Amygdala (tissue), 56 donors: ENCODE results near the gene CAB39.

Experiments
- DNase-seq, 56 donors: peaks; one replicate each; lab custom pipeline; 2025; lab: John Stamatoyannopoulos, UW

The CAB39 gene

GRCh38 chr2:230846360-230846759, 133.7 kb downstream of the CAB39 start:
- DNase-seq, result no peak

- DNase-seq, result peak in 48 of 56 donors; percentile 9 to 92 (median 63)
These were observed 135.3 kb downstream of the CAB39 start for GRCh38 chr2:230847883-230848388.

DNA sequence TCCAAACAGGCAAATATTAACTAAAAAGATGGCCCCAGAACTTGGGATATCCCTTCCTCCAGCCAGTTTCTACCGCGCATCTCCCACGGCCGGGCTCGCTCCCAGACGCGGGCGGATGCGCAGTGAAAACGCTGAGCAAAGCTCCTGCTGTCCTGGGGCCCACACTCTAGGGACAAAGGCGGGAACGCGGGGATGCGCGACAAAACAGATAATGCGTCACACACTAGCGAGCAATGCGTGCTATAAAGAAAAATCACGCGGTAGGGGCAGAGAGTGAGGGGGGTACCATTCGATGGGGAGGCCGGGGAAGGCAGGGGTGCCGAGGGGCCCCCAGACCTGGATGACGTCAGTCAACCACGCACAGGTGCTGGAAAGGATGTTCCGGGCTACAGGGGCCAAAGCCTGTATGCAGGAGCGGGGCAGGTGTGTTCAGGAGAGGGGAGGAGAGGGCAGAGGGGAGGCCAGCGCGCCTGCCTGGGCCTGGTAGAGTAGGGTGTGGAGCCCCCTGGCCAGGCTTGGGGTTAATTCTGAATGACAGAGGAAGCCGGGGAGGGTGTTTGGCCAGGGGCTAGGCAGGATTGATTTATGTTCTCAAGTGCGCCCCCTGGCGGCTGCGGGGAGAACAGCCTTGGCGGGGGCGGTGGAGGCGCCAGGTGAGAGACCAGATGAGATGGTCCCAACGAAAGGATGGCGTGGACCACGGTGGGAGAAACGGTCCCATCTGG, 137.2 kb downstream of the CAB39 start:
- DNase-seq, result peak in 1 of 56 donors; percentile 36

- no peak for DNase-seq
These were observed 137.7 kb downstream of the CAB39 start for GRCh38 chr2:230850358-230850658.

GRCh38 chr2:230852113-230852512, 139.5 kb downstream of the CAB39 start:
- no peak for DNase-seq

DNA sequence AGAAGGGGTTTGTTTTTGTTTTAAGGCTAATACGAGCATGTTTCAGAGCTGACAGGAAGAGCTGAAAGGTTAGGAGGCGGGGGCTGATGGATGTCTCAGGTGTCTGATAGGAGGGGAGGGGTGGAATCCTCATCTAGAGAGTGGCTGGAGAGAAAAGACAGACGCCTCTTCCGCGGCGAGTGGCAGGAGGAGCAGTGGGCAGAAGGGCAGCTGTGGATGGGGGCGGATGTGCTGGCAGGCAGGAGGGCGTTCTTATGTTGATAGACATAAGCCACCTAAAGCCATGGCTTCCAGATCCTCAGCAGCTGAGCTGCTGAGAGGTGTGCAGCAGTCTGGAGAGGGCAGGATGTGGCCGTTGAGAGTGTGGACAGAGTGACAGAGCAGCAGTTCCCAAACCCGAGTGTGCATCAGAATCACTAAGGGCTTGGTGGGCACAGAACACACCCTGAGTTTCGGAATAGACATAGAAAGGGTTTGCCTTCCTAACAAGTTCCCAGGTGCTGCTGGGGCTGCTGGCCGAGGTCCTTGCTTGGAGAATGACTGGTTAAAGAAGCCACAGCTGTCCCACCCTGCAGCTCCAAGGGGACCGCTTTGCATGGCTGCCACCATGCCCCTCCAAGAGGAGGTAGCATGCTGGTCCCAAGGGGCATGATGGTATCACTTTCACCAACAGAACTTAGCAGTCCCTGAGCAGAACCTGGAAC, 149.1 kb downstream of the CAB39 start:
- DNase-seq, result no peak

DNA sequence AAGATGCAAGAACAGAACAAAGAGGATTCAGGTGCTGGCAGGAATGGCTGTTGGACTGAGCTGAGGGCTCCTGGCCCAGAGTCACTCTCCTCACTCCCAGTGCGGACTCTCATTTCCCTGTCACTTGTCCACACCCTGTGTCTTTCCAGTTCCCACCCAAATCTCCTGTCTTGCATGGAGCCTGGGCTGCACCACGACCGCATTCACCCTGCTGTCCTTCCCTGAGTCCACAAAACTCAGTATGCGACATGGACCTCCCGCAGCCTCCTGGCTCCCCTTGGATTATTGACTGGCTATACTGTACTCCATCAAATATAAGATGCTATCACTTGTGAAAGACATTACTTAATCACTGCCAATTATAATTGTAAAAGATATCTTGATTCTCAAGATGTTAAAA, 149.7 kb downstream of the CAB39 start:
- DNase-seq, result no peak

- DNase-seq, result no peak
These were observed 150.4 kb downstream of the CAB39 start for GRCh38 chr2:230863031-230863430.

- DNase-seq, result no peak
These were observed 150.9 kb downstream of the CAB39 start for GRCh38 chr2:230863442-230864121.

- no peak for DNase-seq
These were observed 151.5 kb downstream of the CAB39 start for GRCh38 chr2:230864122-230864604.

DNA sequence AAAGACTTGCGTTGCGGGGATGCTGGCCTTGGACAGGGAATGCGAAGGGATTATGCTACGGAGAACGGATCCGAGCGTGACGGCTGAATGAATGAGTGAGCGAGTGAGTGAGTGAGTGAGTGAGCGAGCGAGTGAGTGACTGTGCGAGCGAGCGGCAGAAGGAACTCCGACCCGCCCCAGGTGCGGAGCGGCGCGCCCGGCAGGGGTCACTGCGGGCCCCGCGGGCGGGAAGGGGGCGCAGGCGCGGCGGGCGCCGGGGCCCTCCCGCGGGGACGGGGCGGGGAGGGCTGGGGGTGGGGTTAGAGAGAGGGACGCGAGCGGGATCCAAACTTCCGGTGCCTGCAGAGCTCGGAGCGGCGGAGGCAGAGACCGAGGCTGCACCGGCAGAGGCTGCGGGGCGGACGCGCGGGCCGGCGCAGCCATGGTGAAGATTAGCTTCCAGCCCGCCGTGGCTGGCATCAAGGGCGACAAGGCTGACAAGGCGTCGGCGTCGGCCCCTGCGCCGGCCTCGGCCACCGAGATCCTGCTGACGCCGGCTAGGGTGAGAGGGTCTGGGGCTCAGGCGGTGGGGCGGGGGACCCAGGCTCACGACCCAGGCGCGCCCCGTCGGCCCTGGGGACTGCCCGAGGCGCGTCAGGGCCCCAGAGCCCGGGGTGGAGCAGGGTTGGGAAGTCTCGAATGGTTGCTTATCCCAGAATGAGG, 152.1 kb downstream of the CAB39 start, which contains the start of gene ITM2C:
Gene ITM2C, plus strand, starts transcription at position 338 of the 702 bp plus-strand sequence. Its CDS starts 84 bp downstream, at position 422.
- DNase-seq, result peak in 44 of 56 donors; percentile 27 to 77 (median 56)

GRCh38 chr2:230865307-230865765, 152.7 kb downstream of the CAB39 start:
- DNase-seq, result peak in 1 of 56 donors; percentile 57

DNA sequence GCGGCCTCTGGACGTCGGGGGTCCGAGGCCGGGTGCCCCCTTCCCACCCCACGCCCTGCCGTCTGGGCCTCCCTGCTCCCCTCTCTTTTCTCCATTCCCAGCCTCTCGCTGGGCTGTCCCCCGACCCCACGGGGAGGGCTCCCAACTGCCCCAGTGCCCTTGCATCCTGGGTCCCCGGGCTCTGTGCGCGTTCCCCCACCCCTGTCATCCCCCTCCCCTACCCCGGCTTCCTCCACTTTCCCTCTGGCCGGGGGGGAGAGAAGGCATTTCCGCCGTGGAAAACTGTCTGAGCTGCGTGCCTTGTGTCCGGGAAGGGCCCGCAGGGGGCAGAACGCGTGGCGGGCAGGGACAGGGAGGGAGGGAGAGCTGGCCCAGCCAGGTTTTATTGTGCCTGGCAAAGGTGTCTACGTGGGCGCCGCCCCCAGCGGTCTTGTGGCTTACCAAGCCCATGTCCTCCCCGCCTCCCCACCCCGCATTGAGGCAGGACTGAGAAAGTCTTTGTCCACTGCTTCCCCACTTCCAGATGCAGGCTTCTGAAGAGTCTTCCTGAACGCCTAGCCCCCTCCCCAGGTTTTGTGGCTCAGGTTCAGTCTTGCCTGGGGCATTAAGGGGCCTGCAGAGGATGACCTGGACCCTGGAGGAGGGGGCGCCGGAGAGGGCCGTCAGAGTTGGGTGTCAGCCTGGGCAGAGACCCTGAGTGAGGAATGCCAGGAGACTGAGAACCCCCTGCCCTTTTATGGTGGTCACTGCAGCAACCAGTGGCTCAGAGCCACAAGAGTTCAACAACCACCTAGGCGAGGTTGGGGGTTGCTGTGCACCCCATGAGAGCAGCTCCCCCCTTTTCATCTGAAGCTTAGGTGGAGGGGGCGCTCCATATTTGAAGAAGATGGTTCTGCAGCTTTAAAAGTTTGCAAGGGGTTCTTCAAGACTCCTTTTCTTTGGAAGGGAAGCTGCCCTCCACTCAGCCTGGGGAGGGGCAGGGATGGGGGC, 153.4 kb downstream of the CAB39 start:
- DNase-seq, result peak in 30 of 56 donors; percentile 31 to 71 (median 51)

DNA sequence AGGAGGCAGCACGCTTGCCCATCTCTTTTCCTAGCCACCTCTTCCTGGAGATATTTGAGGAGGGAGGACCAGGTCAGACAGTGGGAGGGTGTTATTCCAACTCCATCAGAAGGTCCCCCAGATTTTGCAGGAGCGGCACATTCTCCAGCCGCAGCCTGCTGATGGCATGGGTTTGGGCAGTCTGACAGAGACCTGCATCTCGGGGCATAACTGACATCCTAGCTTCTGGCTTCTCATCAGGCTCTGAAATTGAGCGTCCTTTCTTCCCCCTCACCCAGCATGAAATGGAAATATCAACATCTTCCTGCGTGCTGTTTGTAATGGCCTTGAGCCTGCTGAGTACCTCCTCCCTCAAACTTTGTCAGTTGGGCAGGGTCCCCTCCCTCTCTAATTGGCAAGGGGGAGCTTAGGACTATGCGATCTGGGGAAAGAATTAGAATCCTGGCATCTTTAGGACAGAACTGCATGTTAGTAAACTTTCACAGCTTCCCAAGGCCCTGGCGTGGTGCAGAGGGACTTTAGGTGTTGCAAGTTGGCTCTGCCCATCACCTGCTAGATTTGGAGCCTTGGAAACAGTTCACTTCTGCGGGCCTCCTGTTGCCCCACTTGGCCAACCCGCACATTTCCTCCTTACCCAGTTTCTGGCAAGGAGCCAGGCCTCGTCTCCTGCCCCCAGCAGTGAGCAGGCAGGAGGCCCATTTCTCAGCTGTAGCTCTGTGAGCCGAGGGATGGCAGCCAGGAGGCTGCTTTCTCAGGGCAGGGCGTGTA, 154.3 kb downstream of the CAB39 start:
- DNase-seq, result peak in 50 of 56 donors; percentile 21 to 82 (median 59)

- peak in 2 of 56 donors; percentile 35 to 43 for DNase-seq
These were observed 155.7 kb downstream of the CAB39 start for GRCh38 chr2:230868161-230868946.

DNA sequence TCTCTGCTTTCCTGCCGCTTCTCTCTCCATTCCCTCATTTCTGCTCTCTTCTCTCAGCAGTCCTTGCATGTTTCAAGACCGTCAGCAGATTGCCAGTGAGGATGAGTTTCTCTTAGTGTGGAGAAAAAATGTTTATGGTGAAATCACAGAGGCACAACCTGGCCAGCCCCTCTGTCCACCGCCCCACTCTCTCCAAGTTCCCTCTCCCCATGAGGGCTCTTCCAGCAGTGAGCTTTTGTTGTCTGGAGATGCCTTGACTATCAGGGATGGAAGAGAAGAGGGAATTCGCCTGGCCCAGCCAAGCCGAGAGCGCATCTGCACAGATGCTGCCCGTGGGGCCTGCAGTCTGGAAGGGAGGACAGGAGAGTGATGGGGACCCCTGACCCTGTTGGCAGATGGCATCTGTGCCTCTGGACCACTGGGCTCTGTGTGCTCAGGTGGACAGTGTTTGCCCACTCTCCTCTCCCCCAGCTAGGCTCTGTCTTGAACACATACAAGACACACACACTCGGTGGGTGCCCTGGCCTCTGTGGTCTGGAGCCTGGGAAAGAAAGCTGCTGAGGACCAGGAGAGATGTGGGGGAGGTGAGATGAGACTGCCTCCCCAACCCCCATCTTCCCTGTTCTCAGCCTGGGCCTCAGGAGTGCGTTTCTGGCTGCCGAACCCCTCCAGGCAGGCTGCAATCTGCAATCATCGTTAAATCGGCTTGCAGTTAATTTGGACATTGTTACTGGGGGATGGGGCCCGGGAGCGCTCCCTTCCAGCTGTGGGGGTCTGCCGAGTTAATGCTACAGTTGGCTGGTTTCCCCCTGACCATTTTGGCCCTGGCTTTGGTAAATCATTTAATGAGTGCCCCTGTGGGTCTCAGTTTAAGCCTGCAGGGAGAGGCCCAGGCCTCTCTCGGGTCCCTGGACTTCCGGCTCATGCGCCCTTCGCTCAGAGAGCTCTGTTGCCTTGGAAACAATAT, 156.6 kb downstream of the CAB39 start:
- DNase-seq, result no peak
